ENCODE measurements around the gene CENPO. TPM values are rescaled to one million over a fixed set of nuclear protein-coding genes. Genes with fewer than 3 reads are reported as not detected.

CENPO gene
- total RNA-seq, 2 donors from 2014 or later: 27.3 to 40.3 TPM

DNA sequence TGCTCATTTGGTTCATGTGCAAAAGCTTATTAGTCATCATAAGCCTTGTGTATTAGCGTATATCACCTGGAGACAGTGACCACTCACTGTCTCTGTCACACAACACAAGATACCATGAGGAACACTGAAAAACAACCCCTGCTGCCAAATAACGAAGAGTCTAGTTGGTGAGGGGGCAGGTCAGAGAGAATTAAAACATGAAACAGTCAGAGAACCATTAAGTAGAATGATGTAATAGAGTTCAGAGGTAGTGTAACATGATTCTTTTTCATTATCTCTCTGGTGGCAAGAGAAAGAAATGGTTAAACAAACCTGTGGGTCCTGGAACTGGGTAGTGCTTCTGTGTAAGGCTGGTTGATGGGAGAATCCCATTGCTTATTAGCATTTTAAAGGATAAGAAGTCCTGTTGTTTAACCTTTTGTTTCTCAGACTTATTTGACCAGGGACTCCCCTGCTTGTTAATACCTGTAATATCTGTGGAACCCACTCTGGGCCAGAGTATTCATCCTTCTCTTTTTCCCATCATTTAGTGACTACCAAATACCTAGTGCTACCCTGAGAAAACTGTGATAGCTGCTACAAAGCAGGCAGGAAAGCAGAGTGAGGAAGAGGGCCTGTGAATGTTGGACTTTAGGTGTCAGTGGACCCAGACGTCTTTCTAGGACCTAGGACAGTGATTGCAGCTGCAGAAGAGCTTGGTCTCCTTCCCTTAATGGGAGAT, 38.1 kb upstream of the CENPO start:
- H3K27ac ChIP-seq (ENCODE audit: low read depth, low read length): no peak overlapping the region
- Mint-ChIP-seq H3K36me3 (ENCODE audit: low read depth) (peaks cover 10% of the 10 kb centered on the region), H3K9me3 (no peaks in the 10 kb centered on the region), H3K4me1 (no peaks in the 10 kb centered on the region), H3K27ac (peak overlapping the region; percentile 16), H3K27me3 (ENCODE audit: insufficient read depth) (no peaks in the 10 kb centered on the region), H3K4me3 (no peak overlapping the region)
- no peak overlapping the region for H3K9ac ChIP-seq (ENCODE audit: extremely low read depth, low read length, poor library complexity, severe bottlenecking)
- TF ChIP-seq, protein P1, sequence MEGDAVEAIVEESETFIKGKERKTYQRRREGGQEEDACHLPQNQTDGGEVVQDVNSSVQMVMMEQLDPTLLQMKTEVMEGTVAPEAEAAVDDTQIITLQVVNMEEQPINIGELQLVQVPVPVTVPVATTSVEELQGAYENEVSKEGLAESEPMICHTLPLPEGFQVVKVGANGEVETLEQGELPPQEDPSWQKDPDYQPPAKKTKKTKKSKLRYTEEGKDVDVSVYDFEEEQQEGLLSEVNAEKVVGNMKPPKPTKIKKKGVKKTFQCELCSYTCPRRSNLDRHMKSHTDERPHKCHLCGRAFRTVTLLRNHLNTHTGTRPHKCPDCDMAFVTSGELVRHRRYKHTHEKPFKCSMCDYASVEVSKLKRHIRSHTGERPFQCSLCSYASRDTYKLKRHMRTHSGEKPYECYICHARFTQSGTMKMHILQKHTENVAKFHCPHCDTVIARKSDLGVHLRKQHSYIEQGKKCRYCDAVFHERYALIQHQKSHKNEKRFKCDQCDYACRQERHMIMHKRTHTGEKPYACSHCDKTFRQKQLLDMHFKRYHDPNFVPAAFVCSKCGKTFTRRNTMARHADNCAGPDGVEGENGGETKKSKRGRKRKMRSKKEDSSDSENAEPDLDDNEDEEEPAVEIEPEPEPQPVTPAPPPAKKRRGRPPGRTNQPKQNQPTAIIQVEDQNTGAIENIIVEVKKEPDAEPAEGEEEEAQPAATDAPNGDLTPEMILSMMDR (conservative IDR thresholded peaks at IDR 0.05): no peak
- H3K36me3 ChIP-seq (ENCODE audit: control insufficient read depth, insufficient read depth, low read length): peaks cover 13% of the 10 kb centered on the region
- no peak overlapping the region for H3K4me3 ChIP-seq (ENCODE audit: low read length)
- no peak for DNase-seq
- no peaks in the 10 kb centered on the region for H3K27me3 ChIP-seq (ENCODE audit: control insufficient read depth, insufficient read depth, low read length, poor library complexity, severe bottlenecking)
- no peaks in the 10 kb centered on the region for H3K4me1 ChIP-seq (ENCODE audit: control insufficient read depth, insufficient read depth, low read length)
- 78 to 88% methylated on average over 2 to 3 of the region's 3 CpGs for WGBS, 2 experiments (ENCODE audit: insufficient coverage in 1 of 2, insufficient read length in 1 of 2)
- no peaks in the 10 kb centered on the region for H3K9me3 ChIP-seq (ENCODE audit: control insufficient read depth, low read length)

GRCh38 chr2:24756789-24757188, 36.4 kb upstream of the CENPO start:
- no peaks in the 10 kb centered on the region for H3K9me3 Mint-ChIP-seq
- H3K27me3 Mint-ChIP-seq (ENCODE audit: insufficient read depth): no peaks in the 10 kb centered on the region
- peaks cover 13% of the 10 kb centered on the region for H3K36me3 ChIP-seq (ENCODE audit: control insufficient read depth, insufficient read depth, low read length)
- H3K4me3 ChIP-seq (ENCODE audit: low read length): no peak overlapping the region
- no peak overlapping the region for H3K4me3 Mint-ChIP-seq
- peaks cover 13% of the 10 kb centered on the region for H3K36me3 Mint-ChIP-seq (ENCODE audit: low read depth)
- no peak overlapping the region for H3K27ac Mint-ChIP-seq
- H3K4me1 ChIP-seq (ENCODE audit: control insufficient read depth, insufficient read depth, low read length): no peaks in the 10 kb centered on the region
- H3K9ac ChIP-seq (ENCODE audit: extremely low read depth, low read length, poor library complexity, severe bottlenecking): no peak overlapping the region
- H3K27me3 ChIP-seq (ENCODE audit: control insufficient read depth, insufficient read depth, low read length, poor library complexity, severe bottlenecking): no peaks in the 10 kb centered on the region
- H3K27ac ChIP-seq (ENCODE audit: low read depth, low read length): no peak overlapping the region
- peaks cover 3% of the 10 kb centered on the region for H3K4me1 Mint-ChIP-seq
- no peaks in the 10 kb centered on the region for H3K9me3 ChIP-seq (ENCODE audit: control insufficient read depth, low read length)
- TF ChIP-seq, protein P1 (conservative IDR thresholded peaks at IDR 0.05): no peak
- no peak for DNase-seq
- 100% methylated on average over 1 of the region's 1 CpG for WGBS, 2 experiments (ENCODE audit: insufficient coverage in 1 of 2, insufficient read length in 1 of 2)

GRCh38 chr2:24761866-24762265, 31.4 kb upstream of the CENPO start:
- DNase-seq: no peak
- H3K4me1 Mint-ChIP-seq: peaks cover 4% of the 10 kb centered on the region

More at GRCh38 chr2:24761866-24762265, 31.4 kb upstream of the CENPO start:
- Mint-ChIP-seq H3K27ac (no peak overlapping the region), H3K9me3 (no peaks in the 10 kb centered on the region), H3K4me3 (no peak overlapping the region), H3K36me3 (ENCODE audit: low read depth) (peaks cover 35% of the 10 kb centered on the region), H3K27me3 (ENCODE audit: insufficient read depth) (no peaks in the 10 kb centered on the region)
- Histone ChIP-seq H3K36me3 (ENCODE audit: control insufficient read depth, insufficient read depth, low read length) (peaks cover 20% of the 10 kb centered on the region), H3K4me1 (ENCODE audit: control insufficient read depth, insufficient read depth, low read length) (peaks cover 6% of the 10 kb centered on the region), H3K9ac (ENCODE audit: extremely low read depth, low read length, poor library complexity, severe bottlenecking) (peak overlapping the region; percentile 2), H3K4me3 (ENCODE audit: low read length) (no peak overlapping the region), H3K27ac (ENCODE audit: low read depth, low read length) (no peak overlapping the region), H3K9me3 (ENCODE audit: control insufficient read depth, low read length) (no peaks in the 10 kb centered on the region), H3K27me3 (ENCODE audit: control insufficient read depth, insufficient read depth, low read length, poor library complexity, severe bottlenecking) (no peaks in the 10 kb centered on the region)
- TF ChIP-seq, protein P1 (conservative IDR thresholded peaks at IDR 0.05): no peak
- 96% methylated on average over 4 to 5 of the region's 5 CpGs for WGBS, 2 experiments (ENCODE audit: insufficient coverage in 1 of 2, insufficient read length in 1 of 2)
